SK-N-SH treated with all-trans-retinoic acid at 6 μM for 48 hours (cell line): Measurements from ENCODE around the gene FLVCR1.

Source experiments
- ARNTL ChIP-seq: fragments of 450-650 bp; formaldehyde crosslinking; IDR thresholded peaks from 2 replicates; pipeline ENCODE4 v1.5.0; 2020; ENCODE audit warnings: low read depth, mild to moderate bottlenecking, moderate library complexity, borderline replicate concordance
- GLIS3 ChIP-seq: fragments of 250-450 bp; sonication (Bioruptor Pico); IDR thresholded peaks from 2 replicates; pipeline ENCODE4 v1.5.0; 2020; ENCODE audit warnings: mild to moderate bottlenecking, moderate library complexity
- OSR1 ChIP-seq: fragments of 250-450 bp; sonication (Bioruptor Pico); IDR thresholded peaks from 2 replicates; pipeline ENCODE4 v1.8.0; 2022; ENCODE audit warnings: moderate library complexity, mild to moderate bottlenecking, inconsistent platforms
- RARB ChIP-seq: fragments of 250-450 bp; sonication (Bioruptor Pico); IDR thresholded peaks from 2 replicates; pipeline ENCODE4 v1.8.0; 2021; ENCODE audit warnings: mild to moderate bottlenecking, moderate library complexity
- TCF4 ChIP-seq: fragments of 250-450 bp; sonication (Bioruptor Pico); IDR thresholded peaks from 2 replicates; pipeline ENCODE4 v1.8.0; 2021; ENCODE audit warnings: mild to moderate bottlenecking, moderate library complexity, borderline replicate concordance
- ZFP3 ChIP-seq: fragments of 250-450 bp; sonication (Bioruptor Pico); IDR thresholded peaks from 2 replicates; pipeline ENCODE4 v1.5.0; 2020; ENCODE audit warnings: mild to moderate bottlenecking, moderate library complexity
- ZNF70 ChIP-seq: fragments of 450-650 bp; formaldehyde crosslinking; IDR thresholded peaks from 2 replicates; pipeline ENCODE4 v1.5.0; 2020; ENCODE audit warnings: mild to moderate bottlenecking, moderate library complexity
- TF ChIP-seq, protein P1 (sequence below): fragments of 250-450 bp; sonication (Bioruptor Pico); IDR thresholded peaks from 2 replicates; pipeline ENCODE4 v1.5.1; 2021; ENCODE audit warnings: mild to moderate bottlenecking, moderate library complexity
- TF ChIP-seq, protein P2 (sequence below): fragments of 250-450 bp; sonication (Bioruptor Pico); IDR thresholded peaks from 2 replicates; pipeline ENCODE4 v1.5.0; 2020; ENCODE audit warnings: mild to moderate bottlenecking, moderate library complexity

DNA sequence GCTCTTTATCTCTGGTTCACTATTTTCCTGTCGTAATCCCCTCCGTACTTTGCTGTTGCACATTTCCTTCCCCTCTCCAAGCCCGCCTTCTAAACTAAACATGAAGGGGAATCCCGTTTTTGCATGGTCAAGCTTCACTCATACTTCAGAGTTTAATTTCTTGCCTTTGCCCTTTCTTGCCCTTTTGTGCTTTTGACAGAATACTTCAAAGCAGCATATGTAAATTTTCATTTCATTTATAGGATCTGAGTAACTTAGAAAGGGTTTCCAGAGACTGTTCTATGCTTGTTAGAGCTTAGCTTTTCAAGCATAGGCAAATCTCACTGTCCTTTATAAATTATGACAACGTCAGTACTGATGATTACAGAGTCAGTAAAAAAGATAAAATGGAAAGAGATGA is 38.3 kb upstream of the FLVCR1 start:
- TF ChIP-seq RARB (no peak), OSR1 (CRISPR knock-in tag) (no peak), ARNTL (no peak), GLIS3 (no peak), ZFP3 (no peak), TCF4 (CRISPR knock-in tag) (no peak), ZNF70 (CRISPR knock-in tag) (no peak)
- TF ChIP-seq, protein P1, sequence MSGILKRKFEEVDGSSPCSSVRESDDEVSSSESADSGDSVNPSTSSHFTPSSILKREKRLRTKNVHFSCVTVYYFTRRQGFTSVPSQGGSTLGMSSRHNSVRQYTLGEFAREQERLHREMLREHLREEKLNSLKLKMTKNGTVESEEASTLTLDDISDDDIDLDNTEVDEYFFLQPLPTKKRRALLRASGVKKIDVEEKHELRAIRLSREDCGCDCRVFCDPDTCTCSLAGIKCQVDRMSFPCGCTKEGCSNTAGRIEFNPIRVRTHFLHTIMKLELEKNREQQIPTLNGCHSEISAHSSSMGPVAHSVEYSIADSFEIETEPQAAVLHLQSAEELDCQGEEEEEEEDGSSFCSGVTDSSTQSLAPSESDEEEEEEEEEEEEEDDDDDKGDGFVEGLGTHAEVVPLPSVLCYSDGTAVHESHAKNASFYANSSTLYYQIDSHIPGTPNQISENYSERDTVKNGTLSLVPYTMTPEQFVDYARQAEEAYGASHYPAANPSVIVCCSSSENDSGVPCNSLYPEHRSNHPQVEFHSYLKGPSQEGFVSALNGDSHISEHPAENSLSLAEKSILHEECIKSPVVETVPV (CRISPR knock-in tag), result no peak
- TF ChIP-seq, protein P2, sequence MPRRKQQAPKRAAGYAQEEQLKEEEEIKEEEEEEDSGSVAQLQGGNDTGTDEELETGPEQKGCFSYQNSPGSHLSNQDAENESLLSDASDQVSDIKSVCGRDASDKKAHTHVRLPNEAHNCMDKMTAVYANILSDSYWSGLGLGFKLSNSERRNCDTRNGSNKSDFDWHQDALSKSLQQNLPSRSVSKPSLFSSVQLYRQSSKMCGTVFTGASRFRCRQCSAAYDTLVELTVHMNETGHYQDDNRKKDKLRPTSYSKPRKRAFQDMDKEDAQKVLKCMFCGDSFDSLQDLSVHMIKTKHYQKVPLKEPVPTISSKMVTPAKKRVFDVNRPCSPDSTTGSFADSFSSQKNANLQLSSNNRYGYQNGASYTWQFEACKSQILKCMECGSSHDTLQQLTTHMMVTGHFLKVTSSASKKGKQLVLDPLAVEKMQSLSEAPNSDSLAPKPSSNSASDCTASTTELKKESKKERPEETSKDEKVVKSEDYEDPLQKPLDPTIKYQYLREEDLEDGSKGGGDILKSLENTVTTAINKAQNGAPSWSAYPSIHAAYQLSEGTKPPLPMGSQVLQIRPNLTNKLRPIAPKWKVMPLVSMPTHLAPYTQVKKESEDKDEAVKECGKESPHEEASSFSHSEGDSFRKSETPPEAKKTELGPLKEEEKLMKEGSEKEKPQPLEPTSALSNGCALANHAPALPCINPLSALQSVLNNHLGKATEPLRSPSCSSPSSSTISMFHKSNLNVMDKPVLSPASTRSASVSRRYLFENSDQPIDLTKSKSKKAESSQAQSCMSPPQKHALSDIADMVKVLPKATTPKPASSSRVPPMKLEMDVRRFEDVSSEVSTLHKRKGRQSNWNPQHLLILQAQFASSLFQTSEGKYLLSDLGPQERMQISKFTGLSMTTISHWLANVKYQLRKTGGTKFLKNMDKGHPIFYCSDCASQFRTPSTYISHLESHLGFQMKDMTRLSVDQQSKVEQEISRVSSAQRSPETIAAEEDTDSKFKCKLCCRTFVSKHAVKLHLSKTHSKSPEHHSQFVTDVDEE (CRISPR knock-in tag), result no peak
